GM12878 (cell line): ENCODE measurements around the gene CDHR2. TPM values are rescaled to one million over a fixed set of nuclear protein-coding genes. Genes with fewer than 3 reads are reported as not detected.

ENCODE experiments used
- ATAC-seq: fragments of 200-7000 bp; cut with Tn5 transposase; 3 replicates; pipeline ENCODE4 v1.9.1; 2020; ENCODE audit warnings: mild to moderate bottlenecking, moderate library complexity
- BruUV-seq: library from RNA; stranded (reverse); fragments of 400-500 nt; replicated peaks from 2 replicates; lab custom pipeline; 2021; lab: Mats Ljungman, UMichigan
- CTCF ChIA-PET: fragments of 300-600 bp; sonication (Branson Sonifier 250); formaldehyde crosslinking; extraction: SDS; loops from one replicate; lab custom pipeline; 2021; ENCODE audit warnings: inconsistent platforms; lab: Yijun Ruan, JAX
- POLR2A ChIA-PET: fragments of 350-600 bp; formaldehyde crosslinking; extraction: SDS; loops from one replicate; lab custom pipeline; 2021; ENCODE audit warnings: inconsistent platforms; lab: Charles Lee
- RAD21 ChIA-PET: fragments of 300-600 bp; sonication (Branson Sonifier 250); formaldehyde crosslinking; loops from one replicate; lab custom pipeline; 2023; ENCODE audit warnings: antibody characterized with exemption; ENCODE audit not compliant: unreplicated experiment; lab: Charles Lee
- SMC1A ChIA-PET: fragments of 300-600 bp; sonication (Branson Sonifier 250); formaldehyde crosslinking; loops from one replicate; lab custom pipeline; 2023; ENCODE audit not compliant: unreplicated experiment, uncharacterized antibody; lab: Charles Lee
- DNase-seq: peaks from one replicate; pipeline ENCODE4 v3.0.0-alpha.2; 2011; ENCODE audit warnings: low read depth, low spot score
- FAIRE-seq: peaks from 3 replicates; lab custom pipeline; 2011; peaks lifted over from hg19 to GRCh38; lab: Jason Lieb, UNC
- H2AFZ ChIP-seq: 2 replicates; pipeline ENCODE4 v1.6.0; 2011; ENCODE audit warnings: low read depth, low read length, control low read depth; ENCODE audit not compliant: control insufficient read depth
- H3K27ac ChIP-seq: 2 replicates; pipeline ENCODE4 v1.5.1; 2011; ENCODE audit warnings: control low read depth; ENCODE audit not compliant: control insufficient read depth, insufficient read depth
- H3K27me3 ChIP-seq, 2 experiments: replicated peaks in 1 of 2; 2 replicates each; pipeline versions ENCODE4 v1.6.0 to v1.6.1; 2011; ENCODE audit warnings: low read length in 1 of 2; ENCODE audit not compliant: control insufficient read depth in 2 of 2, insufficient read depth in 2 of 2
- H3K36me3 ChIP-seq, 2 experiments: 2 replicates each; pipeline ENCODE4 v1.5.1; 2011; ENCODE audit warnings: low read length in 1 of 2; ENCODE audit not compliant: control insufficient read depth in 2 of 2, insufficient read depth in 2 of 2
- H3K4me1 ChIP-seq: 2 replicates; pipeline ENCODE4 v1.6.1; 2011; ENCODE audit warnings: mild to moderate bottlenecking, low read length, moderate library complexity, mixed read lengths; ENCODE audit not compliant: control insufficient read depth, insufficient read depth
- H3K4me2 ChIP-seq: 2 replicates; pipeline ENCODE4 v1.6.0; 2011; ENCODE audit warnings: control low read depth; ENCODE audit not compliant: control insufficient read depth, insufficient read depth
- H3K4me3 ChIP-seq: fragments of 200-600 bp; sonication (generic); 2 replicates; pipeline ENCODE4 v1.5.1; 2016
- H3K79me2 ChIP-seq: 2 replicates; pipeline ENCODE4 v1.6.0; 2011; ENCODE audit warnings: low read length; ENCODE audit not compliant: control insufficient read depth, insufficient read depth
- H3K9ac ChIP-seq: 2 replicates; pipeline ENCODE4 v1.8.0; 2011; ENCODE audit warnings: low read length, control low read depth, mixed read lengths; ENCODE audit not compliant: control insufficient read depth, insufficient read depth
- H3K9me3 ChIP-seq: replicated peaks from 3 replicates; pipeline ENCODE4 v1.5.1; 2011; ENCODE audit warnings: mild to moderate bottlenecking, low read length; ENCODE audit not compliant: control insufficient read depth, insufficient read depth
- H4K20me1 ChIP-seq: 2 replicates; pipeline ENCODE4 v1.6.0; 2011; ENCODE audit not compliant: control insufficient read depth, insufficient read depth
- CREM ChIP-seq: IDR thresholded peaks from 2 replicates; pipeline ENCODE4 v1.6.1; 2014; ENCODE audit warnings: antibody characterized with exemption, low read depth
- FOXK2 ChIP-seq: fragments of 450-650 bp; IDR thresholded peaks from 2 replicates; pipeline ENCODE4 v1.6.1; 2017; ENCODE audit warnings: mild to moderate bottlenecking, moderate library complexity
- HCFC1 ChIP-seq: fragments of 150-350 bp; IDR thresholded peaks from 2 replicates; pipeline ENCODE4 v1.6.1; 2014; ENCODE audit warnings: low read length
- IKZF2 ChIP-seq, 2 experiments: fragments of 450-650 bp; IDR thresholded peaks; 2 replicates each; pipeline ENCODE4 v1.6.1; 2017; ENCODE audit warnings: mild to moderate bottlenecking in 2 of 2, moderate library complexity in 2 of 2
- IRF4 ChIP-seq: IDR thresholded peaks from 2 replicates; pipeline ENCODE4 v1.6.1; 2011; ENCODE audit warnings: low read depth, low read length
- IRF5 ChIP-seq: fragments of 450-650 bp; IDR thresholded peaks from 2 replicates; pipeline ENCODE4 v1.6.1; 2017; ENCODE audit warnings: borderline replicate concordance
- MEF2A ChIP-seq: IDR thresholded peaks from 2 replicates; pipeline ENCODE4 v1.6.1; 2011; ENCODE audit warnings: low read depth, mild to moderate bottlenecking, low read length, moderate library complexity; ENCODE audit not compliant: insufficient read depth
- NKRF ChIP-seq: fragments of 450-650 bp; conservative IDR thresholded peaks from 2 replicates; pipeline ENCODE4 v1.6.1; 2017; ENCODE audit warnings: mild to moderate bottlenecking, moderate library complexity
- PRDM15 ChIP-seq: fragments of 450-650 bp; formaldehyde crosslinking; IDR thresholded peaks from 2 replicates; pipeline ENCODE4 v1.4.0; 2020; ENCODE audit warnings: mild to moderate bottlenecking, moderate library complexity
- SKIL ChIP-seq: fragments of 450-650 bp; IDR thresholded peaks from 2 replicates; pipeline ENCODE4 v1.6.1; 2017; ENCODE audit warnings: mild to moderate bottlenecking, low read depth, inconsistent platforms; ENCODE audit not compliant: poor library complexity, severe bottlenecking
- SMARCA5 ChIP-seq: fragments of 450-650 bp; IDR thresholded peaks from 2 replicates; pipeline ENCODE4 v1.6.1; 2017; ENCODE audit warnings: mild to moderate bottlenecking
- TARDBP ChIP-seq: IDR thresholded peaks from 2 replicates; pipeline ENCODE4 v1.6.1; 2016; ENCODE audit warnings: borderline replicate concordance
- WGBS: methylation state at CpG from one replicate; pipeline ENCODE4 v1.1.6; 2016; ENCODE audit warnings: low lambda C conversion rate; ENCODE audit not compliant: insufficient replicate concordance, insufficient coverage; ENCODE audit errors: missing lambda C conversion rate; 5-methylcytosine and 5-hydroxymethylcytosine counted together
- in situ Hi-C: fragments of 300-500 bp; cut with MboI; formaldehyde crosslinking; loops from 9 replicates; pipeline ENCODE4 v1.14.3; 2018; ENCODE audit warnings: mixed read lengths
- intact Hi-C: fragments of 100-400 bp; cut with micrococcal nuclease; formaldehyde crosslinking; loops from one replicate; pipeline ENCODE4 v1.14.2; 2022; ENCODE audit not compliant: unreplicated experiment
- polyA plus RNA-seq, 11 experiments: library from polyadenylated mRNA; depleted of rRNA in 4 of 11; unstranded in 6 of 11; stranded (reverse) in 5 of 11; fragments of >200 nt; fragmentation: Nextera tagmentation in 4 of 11; fragmentation: Illumina TruSeq in 1 of 11; extraction: Ambion mirVana in 4 of 11; extraction: Trizol in 1 of 11; gene quantifications; 1 replicate in 1 of 11; 2 replicates in 10 of 11; pipeline versions ENCODE4 v1.2.1 to v1.2.3, GENCODE V29; 2011 to 2016; ENCODE audit warnings: inconsistent platforms in 2 of 11, missing spikeins in 2 of 11, low read depth in 1 of 11
- total RNA-seq, 4 experiments: library from RNA; depleted of rRNA in 3 of 4; stranded (reverse); fragments of >200 nt in 3 of 4; fragmentation: Illumina TruSeq in 1 of 4; extraction: Trizol in 1 of 4; gene quantifications; 2 replicates each; pipeline versions ENCODE4 v1.2.1 to v1.2.3, GENCODE V29; 2013 to 2021

CDHR2 gene
- total and polyA plus RNA-seq, 10 of the 15 experiments (the other 5 are each of a cell fraction or from before 2014, with no cell fraction given) = 0.03 to 0.46 (median 0.06) TPM; not detected in 5

- Histone ChIP-seq H3K27ac (no peak overlapping the region), H3K79me2 (no peaks in the 10 kb centered on the region), H4K20me1 (0 out of 2 replicates have a peak, but pooled peaks cover 3% of the 10 kb centered on the region), H3K9ac (no peak overlapping the region), H3K4me3 (no peak overlapping the region), H3K36me3 (no peaks in the 10 kb centered on the region), H3K27me3 (peaks cover 7 to 9% of the 10 kb centered on the region in 2 experiments), H3K9me3 (no peaks in the 10 kb centered on the region), H3K4me1 (no peaks in the 10 kb centered on the region; the same call in 1 of the 2 replicates), H2AFZ (no peak overlapping the region), H3K4me2 (no peak overlapping the region)
- ChIA-PET CTCF (no interaction called here), POLR2A (no interaction called here), RAD21 (no interaction called here), SMC1A (no interaction called here)
- intact Hi-C loops (no loop called here), in situ Hi-C loops (no loop called here)
- TF ChIP-seq SMARCA5 = no peak
- TF ChIP-seq IRF4 = no peak
- TF ChIP-seq FOXK2 = no peak
- TF ChIP-seq HCFC1 = no peak
- TF ChIP-seq SKIL = no peak
- TF ChIP-seq MEF2A = no peak
- no peak for TF ChIP-seq NKRF
- no peak for TF ChIP-seq IKZF2 (IDR thresholded peaks at IDR 0.05)
- TF ChIP-seq IRF5 = no peak
- no peak for TF ChIP-seq CREM
- TF ChIP-seq TARDBP = no peak
- TF ChIP-seq PRDM15 (CRISPR knock-in tag) = no peak
- DNase-seq (no peak), ATAC-seq (no peak), FAIRE-seq (no peak)
- WGBS = 43% methylated on average over 4 of the region's 5 CpGs
- no TSS peak for BruUV-seq
Measured at GRCh38 chr5:176627582-176627981, 78.4 kb downstream of the CDHR2 start.
